ENCODE measurements around the gene GFER. TPM values are rescaled to one million over a fixed set of nuclear protein-coding genes. Genes with fewer than 3 reads are reported as not detected.

Gene GFER
- total RNA-seq, 4 donors from 2014 or later, result 29.9 to 117 (median 64.3) TPM

DNA sequence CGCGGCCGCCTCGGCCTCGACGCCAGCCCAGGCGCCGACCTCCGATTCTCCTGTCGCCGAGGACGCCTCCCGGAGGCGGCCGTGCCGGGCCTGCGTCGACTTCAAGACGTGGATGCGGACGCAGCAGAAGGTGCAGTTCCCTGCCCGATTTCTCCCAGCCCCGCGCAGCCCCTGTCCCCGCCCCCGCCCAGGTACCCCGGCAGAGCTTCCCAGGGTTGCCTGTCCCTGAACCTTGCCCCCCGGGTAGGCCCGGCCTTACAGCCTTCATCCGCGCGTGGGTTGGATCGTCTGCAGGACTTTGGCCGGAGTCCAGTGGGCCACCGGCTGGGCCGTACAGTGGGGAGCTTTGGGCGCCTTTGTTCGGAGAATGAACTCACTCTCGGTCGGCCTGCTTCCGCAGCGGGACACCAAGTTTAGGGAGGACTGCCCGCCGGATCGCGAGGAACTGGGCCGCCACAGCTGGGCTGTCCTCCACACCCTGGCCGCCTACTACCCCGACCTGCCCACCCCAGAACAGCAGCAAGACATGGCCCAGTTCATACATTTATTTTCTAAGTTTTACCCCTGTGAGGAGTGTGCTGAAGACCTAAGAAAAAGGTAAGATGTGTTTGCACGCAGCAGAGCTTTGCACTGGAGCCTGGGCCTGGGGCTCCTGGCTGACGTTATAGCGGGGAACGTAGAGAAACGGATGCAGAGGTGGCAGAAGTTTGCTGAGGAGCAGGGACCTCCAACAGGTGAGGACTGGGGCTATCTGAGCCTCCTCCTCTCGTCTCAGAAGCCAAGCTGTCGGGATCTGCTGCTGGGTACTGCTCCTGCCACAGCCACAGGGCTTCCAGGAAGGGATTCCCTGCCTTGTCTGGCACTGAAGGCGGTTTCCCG, 593 bp downstream of the GFER start:
- TF ChIP-seq POLR2A (IDR thresholded peaks at IDR 0.05), result peak; percentile 45
- TF ChIP-seq, protein P1, sequence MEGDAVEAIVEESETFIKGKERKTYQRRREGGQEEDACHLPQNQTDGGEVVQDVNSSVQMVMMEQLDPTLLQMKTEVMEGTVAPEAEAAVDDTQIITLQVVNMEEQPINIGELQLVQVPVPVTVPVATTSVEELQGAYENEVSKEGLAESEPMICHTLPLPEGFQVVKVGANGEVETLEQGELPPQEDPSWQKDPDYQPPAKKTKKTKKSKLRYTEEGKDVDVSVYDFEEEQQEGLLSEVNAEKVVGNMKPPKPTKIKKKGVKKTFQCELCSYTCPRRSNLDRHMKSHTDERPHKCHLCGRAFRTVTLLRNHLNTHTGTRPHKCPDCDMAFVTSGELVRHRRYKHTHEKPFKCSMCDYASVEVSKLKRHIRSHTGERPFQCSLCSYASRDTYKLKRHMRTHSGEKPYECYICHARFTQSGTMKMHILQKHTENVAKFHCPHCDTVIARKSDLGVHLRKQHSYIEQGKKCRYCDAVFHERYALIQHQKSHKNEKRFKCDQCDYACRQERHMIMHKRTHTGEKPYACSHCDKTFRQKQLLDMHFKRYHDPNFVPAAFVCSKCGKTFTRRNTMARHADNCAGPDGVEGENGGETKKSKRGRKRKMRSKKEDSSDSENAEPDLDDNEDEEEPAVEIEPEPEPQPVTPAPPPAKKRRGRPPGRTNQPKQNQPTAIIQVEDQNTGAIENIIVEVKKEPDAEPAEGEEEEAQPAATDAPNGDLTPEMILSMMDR (IDR thresholded peaks at IDR 0.05), result no peak
- TF ChIP-seq EP300 (IDR thresholded peaks at IDR 0.05; ENCODE audit: low read depth), result no peak
- TF ChIP-seq POLR2AphosphoS5 (IDR thresholded peaks at IDR 0.05), result peak in 2 of 3 donors; percentile 11 to 18
- Histone ChIP-seq H3K9me3 (no peaks in the 10 kb centered on the region), H3K27ac (peak overlapping the region; percentile 91 to 95 (median 93)), H3K36me3 (peaks cover 0 to 7% (median 0%) of the 10 kb centered on the region in 4 donors), H3K4me3 (peak overlapping the region; percentile 58 to 90 (median 82)), H3K27me3 (peaks cover 39% of the 10 kb centered on the region), H3K4me1 (peaks cover 22 to 67% (median 58%) of the 10 kb centered on the region in 4 donors)
- WGBS, 2 donors (ENCODE audit: low coverage in 1 of 2), result 9 to 24% methylated on average over 7 to 36 of the region's 58 CpGs
- DNase-seq, result peak; percentile 68
- intact Hi-C loops (cut with DNase I; ENCODE audit: low total_unique reads) (loop anchor here (10.0 kb wide), 1 partner anchor 680 kb away; no protein-coding TSS in a partner anchor), in situ Hi-C loops (cut with MboI; ENCODE audit: low pct_ligation_motif_present in 1 of 4, low pct_unique_long_range_greater_than_20kb in 1 of 4, low sequenced_read_pairs in 3 of 4) (no loop called here)

- peak; percentile 78 for DNase-seq
- peak; percentile 83 for TF ChIP-seq POLR2A (IDR thresholded peaks at IDR 0.05)
- peak in 2 of 3 donors; percentile 63 to 70 for TF ChIP-seq POLR2AphosphoS5 (IDR thresholded peaks at IDR 0.05)
- TF ChIP-seq EP300 (IDR thresholded peaks at IDR 0.05; ENCODE audit: low read depth), result no peak
- in situ Hi-C loops (cut with MboI; ENCODE audit: low pct_ligation_motif_present in 1 of 4, low pct_unique_long_range_greater_than_20kb in 1 of 4, low sequenced_read_pairs in 3 of 4) (no loop called here), intact Hi-C loops (cut with DNase I; ENCODE audit: low total_unique reads) (loop anchor here (10.0 kb wide), 1 partner anchor 679 kb away; no protein-coding TSS in a partner anchor)
- H3K9me3 ChIP-seq, result no peaks in the 10 kb centered on the region
- H3K4me1 ChIP-seq, result peaks cover 25 to 64% (median 56%) of the 10 kb centered on the region in 4 donors
- peak overlapping the region in 2 of 4 donors; percentile 89 to 90 for H3K4me3 ChIP-seq
- peak overlapping the region; percentile 91 to 95 (median 93) for H3K27ac ChIP-seq
- H3K27me3 ChIP-seq, result peaks cover 38% of the 10 kb centered on the region
- 75% methylated on average over 14 of the region's 14 CpGs; no CpG with 5 or more reads in 1 of the 2 donors for WGBS, 2 donors (ENCODE audit: low coverage in 1 of 2)
- H3K36me3 ChIP-seq, result peaks cover 0 to 7% (median 0%) of the 10 kb centered on the region in 4 donors
These were observed 1.6 kb downstream of the GFER start for GRCh38 chr16:1985466-1986150.

DNA sequence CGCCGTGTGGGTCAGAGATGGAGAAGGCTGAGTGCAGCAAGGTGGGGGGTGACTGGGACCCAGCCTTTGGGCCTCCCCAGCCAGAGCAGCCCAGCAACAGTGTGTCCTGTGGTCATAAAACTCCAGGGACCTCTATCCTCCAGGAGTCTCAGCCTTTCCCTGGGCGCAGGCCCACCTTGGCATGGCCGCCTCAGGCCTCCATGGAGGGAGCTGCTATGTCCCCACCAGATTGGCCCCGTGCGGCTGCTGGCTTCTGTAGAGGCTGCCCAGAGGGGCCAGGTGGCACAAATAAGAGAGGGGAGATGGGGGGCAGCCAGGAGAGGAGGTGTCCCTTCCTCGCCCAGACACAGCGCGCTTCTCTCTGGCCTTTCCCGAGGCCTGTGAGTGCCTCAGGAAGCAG, 3.2 kb downstream of the GFER start:
- Histone ChIP-seq H3K9me3 (no peaks in the 10 kb centered on the region), H3K36me3 (peaks cover 0 to 7% (median 0%) of the 10 kb centered on the region in 4 donors), H3K4me1 (peaks cover 29 to 67% (median 58%) of the 10 kb centered on the region in 4 donors), H3K27ac (no peak overlapping the region), H3K27me3 (peaks cover 34% of the 10 kb centered on the region), H3K4me3 (no peak overlapping the region)
- TF ChIP-seq POLR2A (IDR thresholded peaks at IDR 0.05) (no peak), POLR2AphosphoS5 (IDR thresholded peaks at IDR 0.05) (no peak), EP300 (IDR thresholded peaks at IDR 0.05; ENCODE audit: low read depth) (no peak)
- TF ChIP-seq, protein P1 (IDR thresholded peaks at IDR 0.05), result no peak
- WGBS, 2 donors (ENCODE audit: low coverage in 1 of 2), result 91% methylated on average over 10 of the region's 10 CpGs; no CpG with 5 or more reads in 1 of the 2 donors
- intact Hi-C loops (cut with DNase I; ENCODE audit: low total_unique reads) (loop anchor here (10.0 kb wide), 1 partner anchor 678 kb away; no protein-coding TSS in a partner anchor), in situ Hi-C loops (cut with MboI; ENCODE audit: low pct_ligation_motif_present in 1 of 4, low pct_unique_long_range_greater_than_20kb in 1 of 4, low sequenced_read_pairs in 3 of 4) (no loop called here)
- no peak for DNase-seq

- in situ Hi-C loops (cut with MboI; ENCODE audit: low pct_ligation_motif_present in 1 of 4, low pct_unique_long_range_greater_than_20kb in 1 of 4, low sequenced_read_pairs in 3 of 4) (no loop called here), intact Hi-C loops (cut with DNase I; ENCODE audit: low total_unique reads) (loop anchor here (10.0 kb wide), 1 partner anchor 675 kb away; no protein-coding TSS in a partner anchor)
- Histone ChIP-seq H3K4me1 (peaks cover 23 to 50% (median 43%) of the 10 kb centered on the region in 4 donors), H3K27me3 (peaks cover 34% of the 10 kb centered on the region), H3K27ac (peak within 1 kb of the TSS; percentile 54 to 83 (median 60)), H3K4me3 (peak within 1 kb of the TSS in 3 of 4 donors; percentile 11 to 31 (median 30)), H3K9me3 (no peaks in the 10 kb centered on the region), H3K36me3 (peaks cover 0 to 7% (median 0%) of the 10 kb centered on the region in 4 donors)
- no peak for DNase-seq
- TF ChIP-seq POLR2A (IDR thresholded peaks at IDR 0.05), result no peak
- TF ChIP-seq, protein P1 (IDR thresholded peaks at IDR 0.05), result no peak
- TF ChIP-seq POLR2AphosphoS5 (IDR thresholded peaks at IDR 0.05), result no peak
- no peak for TF ChIP-seq EP300 (IDR thresholded peaks at IDR 0.05; ENCODE audit: low read depth)
- WGBS, 2 donors (ENCODE audit: low coverage in 1 of 2), result 8% methylated on average over 50 of the region's 67 CpGs; no CpG with 5 or more reads in 1 of the 2 donors
These were observed 5.5 kb downstream of the GFER start, which contains the start of gene SYNGR3 for GRCh38 chr16:1989209-1990100. Gene SYNGR3, plus strand, starts transcription at chr16:1989970. Its CDS starts 133 bp downstream, at chr16:1990103.
